ENCODE results near the gene TP53RK. TPM values are rescaled to one million over a fixed set of nuclear protein-coding genes. Genes with fewer than 3 reads are reported as not detected.

The TP53RK gene
- total and polyA plus RNA-seq, 7 donors = 8.4 to 24.4 (median 10.2) TPM

GRCh38 chr20:46709055-46709458 is 19.8 kb upstream of the TP53RK start:
- no peak for DNase-seq
- peaks cover 0 to 26% (median 10%) of the 10 kb centered on the region in 4 donors for H3K4me1 ChIP-seq
- intact Hi-C loops (cut with DNase I) = loop anchor here (1.0 kb wide), 1 partner anchor 20 kb away; the partner anchor contains the start of gene TP53RK
- no peak for TF ChIP-seq CTCF (IDR thresholded peaks at IDR 0.05)
- TF ChIP-seq POLR2A (IDR thresholded peaks at IDR 0.05) = peak in 1 of 2 donors; percentile 19
- WGBS, 2 donors = 11 to 42% methylated on average over 13 of the region's 13 CpGs
- H3K27me3 ChIP-seq = no peaks in the 10 kb centered on the region
- peaks cover 0 to 3% (median 0%) of the 10 kb centered on the region in 4 donors for H3K9me3 ChIP-seq
- no peaks in the 10 kb centered on the region for H3K36me3 ChIP-seq
- H3K27ac ChIP-seq = peak overlapping the region; percentile 80 to 83 (median 80)
- peak overlapping the region; percentile 64 to 84 (median 72) for H3K4me3 ChIP-seq

- Histone ChIP-seq H3K4me3 (no peak overlapping the region), H3K4me1 (peaks cover 0 to 26% (median 10%) of the 10 kb centered on the region in 4 donors), H3K36me3 (no peaks in the 10 kb centered on the region), H3K9me3 (peaks cover 0 to 3% (median 0%) of the 10 kb centered on the region in 4 donors), H3K27ac (peak overlapping the region in 3 of 4 donors; percentile 80 to 81 (median 80)), H3K27me3 (no peaks in the 10 kb centered on the region)
- 48 to 64% methylated on average over 8 of the region's 8 CpGs for WGBS, 2 donors
- no peak for DNase-seq
- intact Hi-C loops (cut with DNase I) = no loop called here
- no peak for TF ChIP-seq POLR2AphosphoS5 (IDR thresholded peaks at IDR 0.05)
- TF ChIP-seq POLR2A (IDR thresholded peaks at IDR 0.05) = no peak
- no peak for TF ChIP-seq EP300 (IDR thresholded peaks at IDR 0.05)
- TF ChIP-seq CTCF (IDR thresholded peaks at IDR 0.05) = no peak
Observed at GRCh38 chr20:46708172-46708860, 19.1 kb upstream of the TP53RK start.

- no peak for DNase-seq
- TF ChIP-seq POLR2AphosphoS5 (IDR thresholded peaks at IDR 0.05) = no peak
- no peak for TF ChIP-seq CTCF (IDR thresholded peaks at IDR 0.05)
- TF ChIP-seq POLR2A (IDR thresholded peaks at IDR 0.05) = no peak
- no peak for TF ChIP-seq EP300 (IDR thresholded peaks at IDR 0.05)
- Histone ChIP-seq H3K27me3 (no peaks in the 10 kb centered on the region), H3K27ac (no peak overlapping the region), H3K36me3 (no peaks in the 10 kb centered on the region), H3K9me3 (peaks cover 0 to 3% (median 0%) of the 10 kb centered on the region in 4 donors), H3K4me3 (no peak overlapping the region), H3K4me1 (peaks cover 0 to 21% (median 9%) of the 10 kb centered on the region in 4 donors)
- intact Hi-C loops (cut with DNase I) = no loop called here
- WGBS, 2 donors = 91 to 95% methylated on average over 2 of the region's 2 CpGs
Observed at GRCh38 chr20:46706242-46706641, 17.0 kb upstream of the TP53RK start.

DNA sequence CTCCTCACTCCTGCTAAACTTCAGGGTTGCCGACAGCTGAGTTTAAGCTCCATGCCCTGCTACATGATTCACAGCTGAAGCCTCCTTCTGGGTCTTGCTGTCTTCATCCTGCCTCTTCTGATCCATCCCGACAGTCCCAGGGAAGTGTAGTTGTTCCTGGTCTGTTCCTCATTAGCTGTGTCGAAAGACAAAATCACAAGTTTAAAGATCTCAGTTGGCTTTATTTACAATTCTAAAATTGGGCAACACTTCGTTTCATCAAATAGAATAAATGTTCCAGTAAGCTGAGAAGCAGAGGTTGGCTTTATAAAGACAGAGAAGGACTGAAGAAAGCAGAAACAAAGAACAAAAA is 16.1 kb upstream of the TP53RK start:
- Histone ChIP-seq H3K9me3 (peaks cover 0 to 3% (median 0%) of the 10 kb centered on the region in 4 donors), H3K27ac (peak overlapping the region in 1 of 4 donors; percentile 36), H3K36me3 (no peaks in the 10 kb centered on the region), H3K27me3 (no peaks in the 10 kb centered on the region), H3K4me1 (peaks cover 0 to 13% (median 5%) of the 10 kb centered on the region in 4 donors), H3K4me3 (no peak overlapping the region)
- intact Hi-C loops (cut with DNase I) = no loop called here
- DNase-seq = no peak
- TF ChIP-seq POLR2A (IDR thresholded peaks at IDR 0.05) (no peak), CTCF (IDR thresholded peaks at IDR 0.05) (no peak), EP300 (IDR thresholded peaks at IDR 0.05) (no peak), POLR2AphosphoS5 (IDR thresholded peaks at IDR 0.05) (no peak)
- 82 to 88% methylated on average over 4 of the region's 4 CpGs for WGBS, 2 donors
